Placental pericyte (primary cell): ENCODE data around the gene CYP2D6. TPM values are rescaled to one million over a fixed set of nuclear protein-coding genes. Genes with fewer than 3 reads are reported as not detected.

Experiments
- total RNA-seq: library from RNA; depleted of rRNA; stranded (reverse); fragments of >200 nt; gene quantifications from 2 replicates; pipeline ENCODE4 v1.2.3, GENCODE V29; 2012

Gene CYP2D6
- 0.14 and 0.44 TPM in 2 replicates for total RNA-seq

GRCh38 chr22:42130639-42131431 lies at the start of gene CYP2D6:
Gene CYP2D6 (minus strand): TSS chr22:42130810. CDS start chr22:42130791, 19 bp downstream.

GRCh38 chr22:42090596-42091454 lies 39.8 kb downstream of the CYP2D6 start, which contains the start of gene NDUFA6:
Gene NDUFA6 (minus strand): TSS chr22:42090772. CDS start chr22:42090744, 28 bp downstream.

GRCh38 chr22:42079319-42080251 lies 51.0 kb downstream of the CYP2D6 start, which contains the start of gene SMDT1:
Gene SMDT1 (plus strand): TSS chr22:42079700. CDS start chr22:42079769, 69 bp downstream.

Other genes with a start within 250 kb of the CYP2D6 start
- gene SHISA8, start 215.7 kb downstream of the CYP2D6 start, total RNA-seq, result not detected in 2 replicates
- gene TNFRSF13C, start 204.0 kb downstream of the CYP2D6 start, total RNA-seq, result 0.14 and 0.66 TPM in 2 replicates
- 2.4 and 21.0 TPM in 2 replicates for gene CENPM, start 183.7 kb downstream of the CYP2D6 start, total RNA-seq
- gene SEPTIN3, start 161.4 kb downstream of the CYP2D6 start, total RNA-seq, result 0.14 TPM in 1 of 2 replicates, not detected in the other
- 0.14 and 0.22 TPM in 2 replicates for gene WBP2NL, start 132.0 kb downstream of the CYP2D6 start, total RNA-seq
- 35.2 and 45.8 TPM in 2 replicates for gene NAGA, start 60.0 kb downstream of the CYP2D6 start, total RNA-seq
- 14.0 and 17.0 TPM in 2 replicates for gene PHETA2, start 56.6 kb downstream of the CYP2D6 start, total RNA-seq
- 1.6 and 4.8 TPM in 2 replicates for gene SMDT1, start 51.1 kb downstream of the CYP2D6 start, total RNA-seq
- 34.1 and 45.3 TPM in 2 replicates for gene NDUFA6, start 40.0 kb downstream of the CYP2D6 start, total RNA-seq
- gene TCF20, start 139.8 kb upstream of the CYP2D6 start, total RNA-seq, result 35.9 and 39.7 TPM in 2 replicates